ENCODE data around the gene SERPINA1. TPM values are rescaled to one million over a fixed set of nuclear protein-coding genes. Genes with fewer than 3 reads are reported as not detected.

The SERPINA1 gene
- total RNA-seq, 2 experiments from 2014 or later = 0.27 to 0.55 TPM

- ChIA-PET CTCF (no interaction called here), POLR2A (no interaction called here)
Measured at GRCh38 chr14:94386085-94387031, 2.0 kb downstream of the SERPINA1 start.

GRCh38 chr14:94385553-94386057 lies 2.8 kb downstream of the SERPINA1 start:
- POLR2A ChIA-PET = no interaction called here

GRCh38 chr14:94384342-94384741 lies 4.1 kb downstream of the SERPINA1 start:
- ChIA-PET CTCF (no interaction called here), POLR2A (no interaction called here)

More at GRCh38 chr14:94385553-94386057, 2.8 kb downstream of the SERPINA1 start:
- CTCF ChIA-PET = no interaction called here

GRCh38 chr14:94383777-94384176 lies 4.6 kb downstream of the SERPINA1 start:
- CTCF ChIA-PET = no interaction called here

GRCh38 chr14:94382716-94383596 lies 5.4 kb downstream of the SERPINA1 start:
- POLR2A ChIA-PET = no interaction called here

More at GRCh38 chr14:94383777-94384176, 4.6 kb downstream of the SERPINA1 start:
- POLR2A ChIA-PET = no interaction called here

GRCh38 chr14:94382099-94382715 lies 6.2 kb downstream of the SERPINA1 start:
- POLR2A ChIA-PET = no interaction called here
- CTCF ChIA-PET = interaction anchor here (0.7 kb wide), 1 partner anchor 202 kb away, joined by 3 read pairs; no protein-coding TSS in a partner anchor

More at GRCh38 chr14:94382716-94383596, 5.4 kb downstream of the SERPINA1 start:
- CTCF ChIA-PET = interaction anchor here (0.7 kb wide), 1 partner anchor 202 kb away, joined by 3 read pairs; no protein-coding TSS in a partner anchor

- ChIA-PET POLR2A (no interaction called here), CTCF (no interaction called here)
Measured at GRCh38 chr14:94381149-94382030, 7.0 kb downstream of the SERPINA1 start.

- ChIA-PET CTCF (no interaction called here), POLR2A (no interaction called here)
Measured at GRCh38 chr14:94380225-94381148, 7.9 kb downstream of the SERPINA1 start.

- ChIA-PET POLR2A (no interaction called here), CTCF (no interaction called here)
Measured at GRCh38 chr14:94379291-94380224, 8.8 kb downstream of the SERPINA1 start.

- CTCF ChIA-PET = no interaction called here
- POLR2A ChIA-PET = no interaction called here
Measured at GRCh38 chr14:94378527-94379290, 9.7 kb downstream of the SERPINA1 start.

GRCh38 chr14:94377866-94378470 lies 10.4 kb downstream of the SERPINA1 start:
- POLR2A ChIA-PET = no interaction called here
- CTCF ChIA-PET = no interaction called here

GRCh38 chr14:94376976-94377865 lies 11.2 kb downstream of the SERPINA1 start:
- ChIA-PET CTCF (no interaction called here), POLR2A (no interaction called here)

- POLR2A ChIA-PET = no interaction called here
- CTCF ChIA-PET = no interaction called here
Measured at GRCh38 chr14:94376108-94376975, 12.1 kb downstream of the SERPINA1 start.

All from activated CD8-positive, alpha-beta memory T cell treated with anti-CD3 and anti-CD28 coated beads for 36 hours (primary cell).